ENCODE results near the gene ARHGAP8.

The ARHGAP8 gene

GRCh38 chr22:44721213-44721612, 31.2 kb upstream of the ARHGAP8 start:
- H3K9me3 Mint-ChIP-seq = no peaks in the 10 kb centered on the region
- H3K27ac Mint-ChIP-seq = peak overlapping the region in 2 of 3 experiments; percentile 65 to 66
- H3K36me3 Mint-ChIP-seq (ENCODE audit: low read depth) = peaks cover 11% of the 10 kb centered on the region
- H3K4me1 Mint-ChIP-seq = peaks cover 13% of the 10 kb centered on the region
- no peaks in the 10 kb centered on the region for H3K27me3 Mint-ChIP-seq (ENCODE audit: low read depth)
- no peak for TF ChIP-seq CTCF (IDR thresholded peaks at IDR 0.05; ENCODE audit: unreplicated experiment in 3 of 3)
- no peak overlapping the region for H3K4me3 Mint-ChIP-seq

GRCh38 chr22:44722611-44723010, 29.8 kb upstream of the ARHGAP8 start:
- Mint-ChIP-seq H3K36me3 (ENCODE audit: low read depth) (peaks cover 11% of the 10 kb centered on the region), H3K9me3 (no peaks in the 10 kb centered on the region), H3K27ac (no peak overlapping the region), H3K4me3 (no peak overlapping the region), H3K4me1 (peaks cover 13% of the 10 kb centered on the region), H3K27me3 (ENCODE audit: low read depth) (no peaks in the 10 kb centered on the region)
- TF ChIP-seq CTCF (IDR thresholded peaks at IDR 0.05; ENCODE audit: unreplicated experiment in 3 of 3) = no peak

- Mint-ChIP-seq H3K27ac (no peak overlapping the region), H3K9me3 (no peaks in the 10 kb centered on the region), H3K4me3 (no peak overlapping the region), H3K4me1 (peaks cover 13% of the 10 kb centered on the region), H3K27me3 (ENCODE audit: low read depth) (no peaks in the 10 kb centered on the region), H3K36me3 (ENCODE audit: low read depth) (peaks cover 7% of the 10 kb centered on the region)
- no peak for TF ChIP-seq CTCF (IDR thresholded peaks at IDR 0.05; ENCODE audit: unreplicated experiment in 3 of 3)
Observed at GRCh38 chr22:44723801-44724200, 28.6 kb upstream of the ARHGAP8 start.

GRCh38 chr22:44724416-44724815, 28.0 kb upstream of the ARHGAP8 start:
- no peak overlapping the region for H3K4me3 Mint-ChIP-seq
- H3K36me3 Mint-ChIP-seq (ENCODE audit: low read depth) = peaks cover 5% of the 10 kb centered on the region
- H3K27me3 Mint-ChIP-seq (ENCODE audit: low read depth) = no peaks in the 10 kb centered on the region
- no peak overlapping the region for H3K27ac Mint-ChIP-seq
- H3K9me3 Mint-ChIP-seq = no peaks in the 10 kb centered on the region
- TF ChIP-seq CTCF (IDR thresholded peaks at IDR 0.05; ENCODE audit: unreplicated experiment in 3 of 3) = no peak
- peaks cover 19% of the 10 kb centered on the region for H3K4me1 Mint-ChIP-seq

- peaks cover 5% of the 10 kb centered on the region for H3K36me3 Mint-ChIP-seq (ENCODE audit: low read depth)
- no peak overlapping the region for H3K4me3 Mint-ChIP-seq
- peaks cover 21% of the 10 kb centered on the region for H3K4me1 Mint-ChIP-seq
- H3K9me3 Mint-ChIP-seq = no peaks in the 10 kb centered on the region
- no peak for TF ChIP-seq CTCF (IDR thresholded peaks at IDR 0.05; ENCODE audit: unreplicated experiment in 3 of 3)
- H3K27me3 Mint-ChIP-seq (ENCODE audit: low read depth) = no peaks in the 10 kb centered on the region
- no peak overlapping the region for H3K27ac Mint-ChIP-seq
Observed at GRCh38 chr22:44724859-44725258, 27.5 kb upstream of the ARHGAP8 start.

GRCh38 chr22:44726439-44726838, 25.9 kb upstream of the ARHGAP8 start:
- Mint-ChIP-seq H3K4me1 (peaks cover 20% of the 10 kb centered on the region), H3K27ac (no peak overlapping the region), H3K4me3 (no peak overlapping the region), H3K36me3 (ENCODE audit: low read depth) (peaks cover 9% of the 10 kb centered on the region), H3K9me3 (no peaks in the 10 kb centered on the region), H3K27me3 (ENCODE audit: low read depth) (no peaks in the 10 kb centered on the region)
- TF ChIP-seq CTCF (IDR thresholded peaks at IDR 0.05; ENCODE audit: unreplicated experiment in 3 of 3) = no peak

Measured in nephron (organoid).